Measurements from ENCODE around the gene NBEAL1.
"Not testable (repeated sequence)": the region's sequence is repeated elsewhere in the genome, so short reads cannot be mapped to it uniquely, and the experiment has no call there.

The NBEAL1 gene

GRCh38 chr2:203014456-203015199 lies at the start of gene NBEAL1:
NBEAL1 (plus strand) TSS chr2:203014875; CDS start chr2:203016385, 1,510 bp downstream.
- DNase-seq = peak; percentile 99

DNA sequence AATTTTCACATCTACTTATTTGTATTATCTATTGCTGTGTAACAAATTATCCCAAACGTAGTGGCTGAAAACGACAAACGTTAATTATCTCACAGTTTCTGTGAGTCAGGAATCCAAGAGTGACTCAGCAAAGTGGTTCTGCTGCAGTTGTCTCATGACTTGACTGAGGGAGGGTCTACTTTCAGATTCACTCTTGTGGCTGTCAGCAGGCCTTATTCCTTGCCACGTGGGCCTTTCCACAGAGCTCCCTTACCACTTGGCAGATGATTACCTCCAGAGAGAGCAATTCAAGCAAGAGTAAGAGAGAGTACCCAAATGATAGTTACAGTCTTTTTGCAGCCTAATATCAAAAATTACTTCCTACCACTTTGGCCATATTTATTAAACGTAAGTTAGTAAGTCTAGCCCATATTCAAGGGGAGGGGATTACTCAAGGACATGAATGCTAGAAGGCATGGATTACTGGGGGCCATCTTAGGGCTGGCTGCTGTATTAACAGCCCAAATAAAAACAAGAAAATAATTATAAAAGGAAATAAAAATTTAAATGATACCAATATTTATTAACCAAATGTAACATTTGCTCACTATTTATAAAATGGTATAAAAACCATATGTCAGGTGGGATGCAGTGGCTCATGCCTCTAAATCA lies 48.7 kb upstream of the NBEAL1 start:
- DNase-seq = peak; percentile 92

DNA sequence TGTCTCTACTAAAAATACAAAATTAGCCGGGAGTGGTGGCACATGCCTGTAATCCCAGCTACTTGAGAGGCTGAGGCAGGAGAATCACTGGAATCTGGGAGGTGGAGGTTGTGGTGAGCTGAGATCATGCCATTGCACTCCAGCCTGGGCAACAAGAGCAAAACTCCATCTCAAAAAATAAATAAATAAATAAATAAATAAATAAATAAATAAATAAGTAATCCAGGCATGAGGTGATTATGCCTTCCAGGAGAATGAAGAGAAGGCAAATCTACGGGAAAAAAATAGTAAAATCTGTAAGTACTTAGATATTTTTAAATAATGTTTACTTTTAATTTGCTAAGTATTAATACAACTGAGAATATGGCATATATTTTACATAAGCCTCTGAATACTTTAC lies 45.3 kb upstream of the NBEAL1 start:
- DNase-seq = not testable (repeated sequence)

DNA sequence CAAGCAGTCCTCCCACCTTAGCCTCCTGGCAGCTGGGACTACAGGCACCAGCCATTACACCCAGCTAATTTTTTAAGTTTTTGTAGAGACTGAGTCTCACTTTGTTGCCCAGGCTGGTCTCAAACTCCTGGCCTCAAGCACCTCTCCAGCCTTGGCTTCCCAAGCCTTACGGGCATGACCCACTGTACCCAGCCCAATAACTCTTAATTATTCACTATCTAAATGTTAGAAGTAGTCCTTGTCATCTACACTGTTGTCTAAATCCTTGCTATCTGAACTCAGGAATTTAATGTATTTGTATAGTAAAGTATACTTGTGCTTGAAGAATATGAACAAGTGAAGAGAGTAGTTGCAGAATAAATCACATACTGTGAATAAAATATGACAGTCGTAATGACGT lies 37.9 kb upstream of the NBEAL1 start:
- no peak for DNase-seq

- DNase-seq = no peak
Observed at GRCh38 chr2:202982779-202983491, 31.7 kb upstream of the NBEAL1 start.

DNA sequence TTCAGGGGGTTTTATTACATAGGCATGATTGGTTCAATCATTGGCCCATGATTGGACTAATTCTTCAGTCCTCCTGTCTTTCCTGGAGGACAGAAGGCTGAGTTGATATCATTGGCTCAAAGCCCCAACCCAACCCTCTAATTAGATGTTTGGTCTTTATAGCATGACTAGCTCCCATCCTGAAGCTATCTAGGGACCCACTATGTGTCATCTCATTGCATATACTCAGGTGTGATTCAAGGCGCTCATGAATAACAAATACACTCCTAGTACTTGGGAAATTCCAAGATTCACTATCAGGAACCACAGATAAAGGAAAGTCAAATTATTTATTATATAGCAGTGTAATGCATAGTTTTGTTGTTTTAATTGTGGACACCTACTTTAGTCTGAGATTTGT lies 24.9 kb upstream of the NBEAL1 start:
- DNase-seq = no peak

- DNase-seq = no peak
Observed at GRCh38 chr2:202990501-202990900, 24.2 kb upstream of the NBEAL1 start.

- peak; percentile 89 for DNase-seq
Observed at GRCh38 chr2:202997113-202997512, 17.6 kb upstream of the NBEAL1 start.

- DNase-seq = no peak
Observed at GRCh38 chr2:203002054-203002821, 12.4 kb upstream of the NBEAL1 start.

DNA sequence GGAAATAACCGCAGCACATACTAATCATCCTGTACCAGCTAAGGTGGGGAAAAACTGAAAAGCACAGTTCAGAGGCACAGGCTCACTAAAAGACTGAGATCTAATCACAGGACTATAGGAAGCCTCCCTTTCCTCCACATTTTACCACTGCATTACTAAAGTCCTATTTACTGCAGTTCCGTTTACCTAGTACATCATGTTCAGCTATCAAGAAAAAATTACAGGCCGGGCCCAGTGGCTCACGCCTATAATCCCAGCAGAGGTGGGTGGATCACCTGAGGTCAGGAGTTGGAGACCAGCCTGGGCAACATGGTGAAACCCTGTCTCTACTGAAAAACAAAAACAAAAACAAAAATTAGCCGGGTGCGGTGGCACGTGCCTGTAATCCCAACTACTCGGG lies 11.0 kb upstream of the NBEAL1 start:
- DNase-seq = no peak

- no peak for DNase-seq
Observed at GRCh38 chr2:203016716-203017115, 2.0 kb downstream of the NBEAL1 start.

GRCh38 chr2:203018181-203018580 lies 3.5 kb downstream of the NBEAL1 start:
- no peak for DNase-seq

- no peak for DNase-seq
Observed at GRCh38 chr2:203019142-203019541, 4.5 kb downstream of the NBEAL1 start.

GRCh38 chr2:203021991-203022390 lies 7.3 kb downstream of the NBEAL1 start:
- DNase-seq = no peak

GRCh38 chr2:203022751-203023150 lies 8.1 kb downstream of the NBEAL1 start:
- no peak for DNase-seq

DNA sequence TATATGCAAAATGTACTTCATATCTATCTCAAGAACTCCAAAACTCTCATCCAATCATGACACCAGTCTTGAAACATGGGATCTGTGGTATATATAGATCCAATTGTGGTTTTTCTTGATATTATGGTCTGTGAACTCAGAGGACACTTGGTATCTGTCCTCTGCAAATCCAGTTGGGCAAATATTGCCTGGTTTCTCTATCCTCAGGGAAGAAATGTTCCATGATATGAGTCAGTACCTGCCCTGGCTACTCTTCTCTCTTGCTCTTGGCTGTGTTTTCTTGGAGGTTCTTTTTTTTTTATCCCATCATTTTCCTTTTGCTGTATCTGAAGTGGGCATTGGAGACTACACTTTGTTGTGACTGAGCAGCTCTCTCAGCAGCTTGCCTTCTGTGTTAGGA lies 10.9 kb downstream of the NBEAL1 start:
- no peak for DNase-seq

GRCh38 chr2:203030545-203030944 lies 15.9 kb downstream of the NBEAL1 start:
- DNase-seq = no peak

GRCh38 chr2:203030991-203031390 lies 16.3 kb downstream of the NBEAL1 start:
- no peak for DNase-seq

- DNase-seq = no peak
Observed at GRCh38 chr2:203033395-203033794, 18.7 kb downstream of the NBEAL1 start.

GRCh38 chr2:203035879-203036470 lies 21.3 kb downstream of the NBEAL1 start:
- no peak for DNase-seq

- no peak for DNase-seq
Observed at GRCh38 chr2:203037026-203037425, 22.4 kb downstream of the NBEAL1 start.

DNA sequence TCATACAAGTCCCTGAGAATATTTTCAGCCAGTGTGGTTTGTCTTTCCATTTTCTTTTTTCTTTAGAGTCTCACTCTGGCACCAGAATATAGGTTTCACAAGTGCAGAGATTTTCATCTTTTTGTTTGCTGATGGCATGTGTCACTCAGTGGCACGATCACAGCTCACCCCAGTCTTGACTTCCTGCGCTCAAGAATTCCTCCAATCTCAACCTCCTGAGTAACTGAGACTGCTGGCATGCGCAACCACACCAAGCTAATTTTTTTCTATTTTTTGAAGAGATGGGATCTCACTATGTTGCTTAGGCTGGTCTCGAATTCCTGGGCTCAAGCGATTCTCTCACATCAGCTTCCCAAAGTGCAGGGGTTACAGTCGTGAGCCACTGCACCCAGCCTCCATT lies 23.9 kb downstream of the NBEAL1 start:
- DNase-seq = no peak

- DNase-seq = not testable (repeated sequence)
Observed at GRCh38 chr2:203039211-203039610, 24.5 kb downstream of the NBEAL1 start.

Measured in suppressor macrophage treated with lipopolysaccharide for 4 hours (primary cell).